Fibroblast of lung (primary cell): ENCODE data around the gene COL7A1.
"Not testable (repeated sequence)": the region's sequence is repeated elsewhere in the genome, so short reads cannot be mapped to it uniquely, and the experiment has no call there.

Experiments
- CTCF ChIP-seq, 2 donors: IDR thresholded peaks in 1 of 2; conservative IDR thresholded peaks in 1 of 2; 1 replicate in 1 of 2; 2 replicates in 1 of 2; pipeline ENCODE4 v1.5.1; 2011 to 2012; ENCODE audit warnings: low read length in 2 of 2, control low read depth in 1 of 2, inconsistent platforms in 1 of 2, low read depth in 1 of 2, mild to moderate bottlenecking in 1 of 2
- EZH2 ChIP-seq: IDR thresholded peaks from 2 replicates; pipeline ENCODE4 v1.5.1; 2012; ENCODE audit warnings: low read length, control low read depth, mild to moderate bottlenecking; ENCODE audit errors: missing control alignments

DNA sequence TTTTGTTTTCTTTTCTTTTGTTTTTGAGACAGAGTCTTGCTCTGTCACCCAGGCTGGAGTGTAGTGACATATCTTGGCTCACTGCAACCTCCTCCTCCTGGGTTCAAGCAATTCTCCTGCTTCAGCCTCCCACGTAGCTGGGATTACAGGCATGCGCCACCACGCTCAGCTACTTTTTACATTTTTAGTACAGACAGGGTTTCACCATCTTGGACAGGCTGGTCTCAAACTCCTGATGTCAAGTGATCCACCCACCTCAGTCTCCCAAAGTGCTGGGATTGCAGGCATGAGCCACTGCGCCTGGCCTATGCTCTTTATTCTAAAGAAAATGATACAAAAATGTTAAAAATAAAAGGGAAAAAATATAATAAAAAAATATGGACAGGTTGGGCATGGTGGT, 64.4 kb downstream of the COL7A1 start:
- TF ChIP-seq CTCF (conservative IDR thresholded peaks at IDR 0.05 in 1 of 2, IDR thresholded peaks at IDR 0.05 in 1 of 2; ENCODE audit: low read depth in 1 of 2, low read length in 2 of 2); EZH2: not testable (repeated sequence)
